ENCODE data around the gene RPS8. TPM values are rescaled to one million over a fixed set of nuclear protein-coding genes. Genes with fewer than 3 reads are reported as not detected.
"Not testable (repeated sequence)": the region's sequence is repeated elsewhere in the genome, so short reads cannot be mapped to it uniquely, and the experiment has no call there.

RPS8 gene
- total RNA-seq, 1 donor from 2014 or later, result 1,176 TPM

DNA sequence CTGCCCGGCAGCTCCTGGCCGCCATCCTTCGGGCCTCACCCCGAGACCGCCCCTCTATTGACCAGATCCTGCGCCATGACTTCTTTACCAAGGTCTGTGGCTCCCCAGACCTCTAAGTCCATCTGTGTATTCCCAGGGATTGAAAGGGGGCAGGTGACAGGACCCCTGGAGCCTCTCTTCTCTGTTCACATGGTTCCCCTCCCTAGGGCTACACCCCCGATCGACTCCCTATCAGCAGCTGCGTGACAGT, 27.6 kb downstream of the RPS8 start:
- DNase-seq (ENCODE audit: low spot score), result no peak

DNA sequence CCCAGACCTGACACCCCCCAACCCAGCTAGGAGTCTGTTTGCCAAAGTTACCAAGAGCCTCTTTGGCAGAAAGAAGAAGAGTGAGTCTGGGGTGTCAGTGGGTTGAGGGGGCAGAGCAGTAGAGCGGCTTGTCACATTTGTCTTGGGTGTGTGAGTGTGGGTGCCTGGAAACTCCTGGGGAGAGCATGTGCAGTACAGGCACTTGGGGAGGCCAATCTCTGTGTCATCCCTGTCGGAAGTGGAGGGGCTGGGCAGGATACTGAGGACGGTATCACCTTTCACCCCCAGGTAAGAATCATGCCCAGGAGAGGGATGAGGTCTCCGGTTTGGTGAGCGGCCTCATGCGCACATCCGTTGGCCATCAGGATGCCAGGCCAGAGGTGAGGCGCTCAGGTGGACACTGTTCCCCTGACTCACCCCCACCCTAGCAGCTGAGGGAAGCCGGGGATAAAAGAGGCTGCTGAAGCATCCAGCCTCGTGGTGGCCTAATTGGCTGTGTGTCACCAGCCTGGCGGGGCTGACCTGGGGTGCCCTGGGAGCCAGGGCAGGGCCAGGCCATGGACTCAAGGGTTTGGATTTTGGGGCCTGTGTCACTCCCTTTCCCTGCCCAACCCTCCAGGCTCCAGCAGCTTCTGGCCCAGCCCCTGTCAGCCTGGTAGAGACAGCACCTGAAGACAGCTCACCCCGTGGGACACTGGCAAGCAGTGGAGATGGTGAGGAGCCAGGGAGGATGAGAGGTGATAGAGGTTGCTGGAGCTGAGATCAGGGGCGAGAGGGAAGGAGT, 28.2 kb downstream of the RPS8 start:
- DNase-seq (ENCODE audit: low spot score), result no peak

GRCh38 chr1:44805311-44806024, 30.1 kb downstream of the RPS8 start:
- no peak for DNase-seq (ENCODE audit: low spot score)

DNA sequence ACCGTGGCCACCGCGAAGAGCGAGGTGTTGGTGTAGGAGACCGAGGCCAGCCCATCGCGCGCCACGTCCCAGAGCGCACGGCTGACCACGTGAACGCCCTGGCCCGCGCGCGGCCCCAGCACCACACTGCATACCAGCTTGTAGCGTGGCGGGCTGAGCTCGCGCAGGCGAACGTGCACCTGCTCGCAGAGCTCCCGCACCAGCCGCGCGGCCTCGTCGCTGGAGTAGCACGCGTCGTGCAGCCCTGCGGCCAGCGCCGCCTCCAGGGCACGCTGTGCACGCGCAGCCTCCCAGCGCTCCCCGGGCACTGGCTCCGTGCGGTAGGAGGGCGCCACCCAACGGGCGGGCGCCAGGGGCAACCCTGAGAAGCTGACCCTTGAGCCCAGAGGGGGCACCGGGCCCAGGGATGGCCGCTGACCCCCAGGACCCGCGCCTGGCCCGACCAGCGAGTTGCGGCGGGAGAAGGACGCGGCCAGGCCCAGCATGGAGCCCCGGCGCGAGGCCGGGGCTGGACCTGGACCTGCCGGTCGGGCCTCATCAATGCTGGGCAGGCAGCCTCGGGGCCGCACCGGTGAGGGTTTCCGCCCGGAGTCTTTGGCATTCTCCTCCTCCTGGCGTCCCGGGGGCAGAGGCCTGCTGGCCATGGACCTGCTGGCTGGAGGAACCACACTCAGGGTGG, 30.8 kb downstream of the RPS8 start:
- DNase-seq (ENCODE audit: low spot score), result no peak

DNA sequence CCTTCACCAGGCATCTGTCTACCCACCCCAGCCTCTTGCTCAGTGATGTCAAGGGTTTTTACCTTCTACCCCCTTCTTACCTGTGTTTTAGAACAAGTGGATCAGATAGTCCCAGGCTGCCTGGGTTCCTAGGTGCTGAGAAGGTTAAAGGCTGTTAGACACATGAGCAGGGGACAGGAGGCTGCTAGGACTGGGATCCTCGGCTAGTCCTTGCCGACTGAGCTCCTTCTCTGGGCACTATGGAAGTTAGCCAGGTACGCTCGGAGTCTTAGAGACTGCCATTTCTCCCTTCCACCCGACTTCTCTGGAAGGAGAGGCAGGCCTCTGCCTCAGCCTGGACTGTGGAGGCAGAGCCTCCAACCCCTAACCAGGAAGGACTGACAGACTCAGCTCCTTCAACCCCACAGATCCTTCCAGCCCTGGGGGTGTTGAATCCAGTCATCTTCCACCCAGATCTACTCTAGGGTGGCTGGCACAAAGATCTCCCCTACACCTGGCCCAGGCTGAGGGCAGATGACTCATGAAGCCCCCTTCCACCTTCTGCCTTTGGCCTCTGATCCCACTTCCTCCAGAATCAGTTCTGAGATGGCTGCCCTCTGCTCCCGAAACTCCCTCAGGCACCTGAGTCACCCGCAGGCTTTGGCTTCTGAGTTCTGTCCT, 31.5 kb downstream of the RPS8 start, which contains the start of gene DYNLT4:
Gene DYNLT4 (minus strand): TSS at position 648 of the 660 bp plus-strand sequence. CDS start 683 bp downstream, outside the sequence.
- no peak for DNase-seq (ENCODE audit: low spot score)

DNA sequence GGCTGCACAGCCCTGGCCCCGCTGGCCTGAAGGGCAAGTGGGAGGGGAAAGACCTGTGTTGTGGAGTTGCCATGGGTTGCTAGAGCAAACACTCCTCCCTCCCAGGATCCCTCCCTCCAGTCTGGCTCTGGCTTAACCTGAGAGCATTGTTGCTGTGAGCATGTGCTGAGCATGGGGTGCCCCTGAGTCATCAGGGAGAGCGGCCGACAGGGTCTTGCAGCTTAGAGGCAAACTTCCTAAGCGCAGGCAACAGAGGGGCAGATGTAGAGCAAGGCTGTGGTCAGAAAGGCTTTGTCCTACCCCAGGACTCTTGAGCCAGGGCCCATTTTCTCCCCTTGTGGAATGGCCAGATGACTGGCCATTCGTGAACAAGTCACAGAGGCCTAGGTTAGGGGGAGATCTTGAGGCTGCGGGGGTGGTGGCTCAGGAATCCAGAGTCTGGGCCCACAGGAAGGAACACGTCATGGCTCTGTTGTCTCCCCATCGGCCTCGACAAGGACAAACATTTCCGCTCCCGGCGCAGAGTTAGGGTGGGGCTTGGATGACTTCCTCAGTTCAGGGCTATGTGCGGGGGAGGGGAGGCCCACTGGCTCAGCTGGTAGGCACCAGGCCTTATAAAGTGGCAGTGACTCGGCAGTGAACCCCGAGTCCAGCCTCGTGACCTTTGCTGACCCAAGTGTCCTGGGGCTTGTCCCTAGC, 32.2 kb downstream of the RPS8 start:
- DNase-seq (ENCODE audit: low spot score), result peak; percentile 96

- DNase-seq (ENCODE audit: low spot score), result peak; percentile 78
Measured at GRCh38 chr1:44808063-44808937, 33.0 kb downstream of the RPS8 start, which contains the start of gene BTBD19. TSS of gene BTBD19 (plus strand) at chr1:44808523. CDS start at chr1:44808821, 298 bp downstream.

DNA sequence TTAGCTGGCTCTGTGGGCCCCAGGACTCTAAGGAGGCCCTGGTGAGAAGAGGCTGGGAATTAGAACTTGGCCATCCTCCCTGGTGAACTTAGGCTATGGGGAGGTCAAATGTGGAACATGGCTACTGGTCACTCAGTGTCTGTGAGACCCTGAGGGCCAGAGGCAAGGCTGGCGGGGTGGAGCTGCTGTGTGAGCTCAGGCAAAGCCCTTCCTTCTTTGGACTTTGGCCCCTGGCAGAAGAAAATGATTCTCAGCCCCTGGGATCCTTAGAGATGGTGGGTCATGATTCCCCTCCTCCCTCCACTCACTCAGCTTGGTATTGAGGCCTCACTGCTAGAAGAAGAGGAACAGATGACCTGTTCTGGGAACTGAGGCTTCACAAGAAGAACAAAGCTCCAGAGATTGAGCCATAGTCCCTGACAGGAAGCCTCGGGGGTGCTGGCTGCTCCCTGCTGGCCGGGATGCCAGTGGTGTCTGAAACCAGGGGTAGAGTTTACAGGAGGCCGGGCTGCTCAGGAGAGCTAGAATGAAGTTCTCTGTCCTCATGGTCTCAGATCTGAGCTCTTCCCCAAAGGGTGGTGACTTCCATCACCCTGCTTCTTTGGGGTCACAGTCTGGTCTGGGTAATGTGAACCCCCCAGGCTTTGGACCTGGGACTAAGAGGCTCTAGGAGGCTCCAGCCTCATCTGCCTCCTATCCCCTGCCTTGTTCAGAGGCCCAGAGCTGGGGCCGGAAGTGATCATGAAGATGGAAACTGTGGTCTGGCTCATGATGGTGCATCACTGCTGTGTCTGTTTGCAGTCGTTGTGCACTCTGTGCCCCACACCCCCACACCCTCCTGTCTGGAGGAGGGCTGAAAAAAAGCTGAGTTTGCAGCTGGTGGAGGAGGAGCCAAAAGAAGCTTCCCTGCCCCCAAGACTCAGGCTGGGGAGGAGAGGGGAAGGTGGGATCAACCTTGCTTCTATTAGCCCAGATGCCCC, 33.9 kb downstream of the RPS8 start:
- peak; percentile 76 for DNase-seq (ENCODE audit: low spot score)

DNA sequence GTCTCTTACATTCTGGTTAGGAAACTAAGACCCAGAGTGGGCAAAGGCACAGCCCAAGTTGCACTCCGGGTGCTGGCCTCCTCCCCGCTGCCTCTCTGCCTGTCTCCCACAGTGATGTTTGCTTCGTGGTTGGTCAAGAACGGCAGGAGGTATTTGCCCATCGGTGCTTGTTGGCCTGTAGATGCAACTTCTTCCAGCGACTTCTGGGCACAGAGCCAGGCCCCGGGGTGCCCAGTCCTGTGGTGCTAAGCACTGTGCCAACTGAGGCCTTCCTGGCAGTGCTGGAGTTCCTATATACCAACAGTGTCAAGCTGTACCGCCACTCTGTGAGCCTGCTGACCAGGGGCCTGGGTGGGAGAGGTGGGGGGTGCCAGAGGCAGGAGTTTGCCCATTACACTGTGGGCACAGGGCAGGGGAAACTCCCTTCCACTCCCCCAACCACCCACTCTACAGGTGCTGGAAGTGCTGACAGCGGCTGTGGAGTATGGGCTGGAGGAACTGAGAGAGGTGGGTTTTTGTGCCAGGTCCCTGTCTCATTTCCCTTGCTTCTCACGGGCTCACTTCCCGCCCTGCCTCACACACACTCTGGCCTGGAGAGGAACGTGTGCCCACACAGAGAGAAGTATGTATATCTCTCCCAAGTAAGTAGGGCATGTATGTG, 34.9 kb downstream of the RPS8 start:
- peak; percentile 83 for DNase-seq (ENCODE audit: low spot score)

GRCh38 chr1:44810762-44811105, 35.4 kb downstream of the RPS8 start:
- DNase-seq (ENCODE audit: low spot score), result not testable (repeated sequence)

DNA sequence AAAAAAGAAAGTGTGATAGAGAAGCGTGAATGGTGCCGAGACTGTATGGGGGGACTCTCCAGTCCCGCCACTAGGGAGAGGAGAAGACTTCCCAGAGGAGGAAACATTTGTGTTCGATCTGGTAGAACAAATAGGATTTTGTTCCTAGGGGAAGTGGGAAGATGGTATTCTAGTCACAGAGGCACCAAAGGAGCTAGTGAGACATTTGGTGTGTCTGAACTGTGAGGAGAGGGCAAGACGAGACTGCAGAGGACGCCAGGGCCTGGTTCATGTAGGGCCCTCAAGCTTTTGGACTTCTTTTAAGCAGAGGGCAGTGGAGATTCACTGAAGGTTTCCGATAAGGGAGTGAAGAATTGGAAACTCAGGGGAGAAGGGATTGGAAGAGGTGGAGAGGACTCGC, 35.9 kb downstream of the RPS8 start:
- DNase-seq (ENCODE audit: low spot score), result no peak

DNA sequence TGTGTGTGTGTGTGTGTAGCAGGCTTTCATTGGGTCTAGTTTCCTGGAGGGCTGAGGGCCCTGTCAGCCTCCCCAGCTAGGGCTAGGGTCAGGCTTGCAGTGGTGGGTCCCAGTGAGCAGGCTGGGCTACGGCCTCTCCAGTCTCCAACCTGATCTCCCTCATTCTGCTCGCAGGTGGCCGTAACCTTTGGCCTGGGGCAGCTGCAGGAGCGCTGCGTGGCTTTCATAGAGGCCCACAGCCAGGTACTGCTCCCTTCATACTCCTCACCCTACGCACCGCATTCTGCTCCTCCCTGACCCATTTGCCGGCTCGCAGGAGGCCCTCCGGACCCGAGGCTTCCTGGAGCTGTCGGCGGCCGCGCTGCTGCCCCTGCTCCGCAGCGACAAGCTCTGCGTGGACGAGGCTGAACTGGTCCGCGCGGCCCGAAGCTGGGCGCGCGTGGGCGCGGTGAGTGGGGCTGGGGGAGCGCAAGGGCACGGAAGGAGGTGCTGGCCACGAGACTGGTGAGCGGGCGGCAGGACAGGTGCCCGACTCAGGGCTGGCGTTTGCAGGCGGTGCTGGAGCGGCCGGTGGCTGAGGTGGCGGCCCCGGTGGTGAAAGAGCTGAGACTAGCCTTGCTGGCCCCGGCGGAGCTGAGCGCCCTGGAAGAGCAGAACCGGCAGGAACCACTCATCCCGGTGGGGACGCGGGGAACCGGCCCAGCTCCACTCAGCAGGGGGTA, 37.6 kb downstream of the RPS8 start:
- DNase-seq (ENCODE audit: low spot score), result no peak

DNA sequence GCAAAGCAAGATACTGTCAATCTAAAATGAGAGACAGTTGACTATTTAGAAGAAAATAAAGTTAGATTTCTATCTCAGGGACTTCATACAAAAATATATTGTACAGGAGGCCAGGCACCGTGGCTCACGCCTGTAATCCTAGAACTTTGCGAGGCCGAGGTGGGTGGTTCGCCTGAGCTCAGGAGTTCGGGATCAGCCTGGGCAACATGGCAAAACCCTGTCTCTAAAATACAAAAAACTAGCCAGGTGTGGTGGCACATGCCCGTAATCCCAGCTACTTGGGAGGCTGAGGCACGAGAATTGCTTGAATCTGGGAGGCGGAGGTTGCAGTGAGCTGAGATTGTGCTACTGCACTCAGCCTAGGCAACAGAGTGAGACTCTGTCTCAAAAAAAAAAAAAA, 40.6 kb downstream of the RPS8 start:
- DNase-seq (ENCODE audit: low spot score), result not testable (repeated sequence)

DNA sequence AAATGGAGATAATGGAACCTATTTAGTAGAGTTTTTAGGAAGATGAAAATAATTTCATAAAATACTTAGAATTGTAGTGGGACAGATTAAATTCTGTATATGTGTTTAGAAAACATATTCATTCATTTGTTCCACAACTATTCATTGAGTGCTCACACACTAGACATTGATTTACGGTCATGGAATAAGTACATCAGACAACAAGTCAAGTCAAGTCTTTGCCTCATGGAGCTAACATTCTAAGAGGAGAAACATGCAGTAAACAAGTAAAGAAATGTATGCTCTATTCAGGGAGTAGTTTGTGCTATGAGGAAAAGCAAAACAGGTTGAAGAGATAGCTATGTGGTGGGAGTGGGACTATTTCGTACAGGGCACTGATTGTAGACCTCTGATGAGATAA, 42.0 kb downstream of the RPS8 start:
- DNase-seq (ENCODE audit: low spot score), result no peak

DNA sequence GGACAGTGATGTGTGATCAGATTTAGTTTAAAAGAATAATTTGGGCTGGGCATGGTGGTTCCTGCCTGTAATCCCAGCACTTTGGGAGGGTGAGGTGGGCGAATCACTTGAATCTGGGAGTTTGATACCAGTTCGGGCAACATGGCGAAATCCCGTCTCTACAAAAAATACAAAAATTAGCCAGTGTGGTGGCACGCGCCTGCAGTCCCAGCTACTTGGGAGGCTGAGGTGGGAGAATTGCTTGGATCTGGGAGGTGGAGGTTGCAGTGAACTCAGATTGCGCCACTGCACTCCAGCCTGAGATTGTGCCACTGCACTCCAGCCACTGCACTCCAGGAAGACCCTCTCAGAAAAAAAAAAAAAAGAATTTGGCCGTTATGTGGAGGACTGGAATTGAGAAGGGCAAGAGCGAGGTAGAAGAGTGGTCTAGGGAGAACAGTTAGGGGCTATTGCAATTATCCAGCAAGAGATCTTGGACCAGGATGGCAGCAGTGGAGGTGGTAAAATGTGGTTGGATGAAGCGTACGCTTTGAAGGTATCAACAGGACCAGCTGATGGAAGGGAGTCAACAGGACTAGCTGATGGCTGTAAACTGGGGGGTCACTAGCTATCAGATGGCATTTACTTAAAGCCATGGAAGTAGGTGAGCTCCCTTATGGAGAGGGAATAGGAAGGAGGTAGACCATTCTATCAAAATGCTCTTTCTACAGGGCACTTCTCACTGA, 42.6 kb downstream of the RPS8 start:
- no peak for DNase-seq (ENCODE audit: low spot score)

- no peak for DNase-seq (ENCODE audit: low spot score)
Measured at GRCh38 chr1:44819196-44819607, 43.9 kb downstream of the RPS8 start.

DNA sequence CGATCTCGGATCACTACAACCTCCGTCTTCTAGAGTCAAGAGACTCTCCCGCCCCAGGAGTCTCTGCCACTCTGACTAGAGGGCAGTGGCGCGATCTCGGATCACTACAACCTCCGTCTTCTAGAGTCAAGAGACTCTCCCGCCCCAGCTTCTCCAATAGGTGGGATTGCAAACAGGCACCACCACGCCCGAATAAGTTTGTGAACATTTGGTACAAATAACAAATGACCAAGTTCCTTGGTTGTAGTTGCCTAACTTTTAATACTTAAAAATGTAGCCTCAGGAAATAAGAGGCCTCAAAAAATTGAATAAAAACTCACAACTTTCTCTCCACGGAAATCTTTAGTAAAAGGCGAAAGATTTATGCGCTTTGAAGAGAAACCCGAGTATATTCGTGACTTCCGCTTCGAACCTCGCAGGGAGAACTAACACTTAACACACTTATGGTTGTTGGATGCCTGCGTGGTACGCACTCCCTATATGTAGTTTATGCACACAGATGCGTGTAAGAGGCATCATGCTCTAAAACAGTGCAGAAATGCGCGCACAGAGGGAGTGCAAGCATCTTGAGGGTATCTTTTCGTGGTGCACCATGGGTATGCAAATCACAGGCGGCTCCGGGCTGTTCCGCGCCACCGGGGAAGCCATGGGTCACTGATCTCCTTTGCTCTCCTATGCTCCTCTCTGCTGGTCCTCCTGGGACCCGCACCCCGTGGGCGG, 44.4 kb downstream of the RPS8 start:
- DNase-seq (ENCODE audit: low spot score), result peak; percentile 73
